ENCODE measurements around the gene HIVEP3. TPM values are rescaled to one million over a fixed set of nuclear protein-coding genes. Genes with fewer than 3 reads are reported as not detected.

HIVEP3 gene
- polyA plus RNA-seq, 3 donors = 1.3 to 18.5 (median 4.6) TPM

Other genes starting within 250 kb of the HIVEP3 start
- gene GUCA2B, start 234.5 kb upstream of the HIVEP3 start, polyA plus RNA-seq = 1 to 10 TPM in 2 of 3 donors, not detected in 1; 1.1 to 1.5 TPM
- under 1 TPM in 1 of 3 donors, not detected in 2; 0.70 TPM for gene GUCA2A, start 245.8 kb upstream of the HIVEP3 start, polyA plus RNA-seq

Measured in adipose tissue (tissue), 3 donors.